Putamen (tissue), 1 donor: ENCODE data around the gene TLCD1.

ENCODE experiments used
- DNase-seq: peaks from one replicate; pipeline ENCODE4 v3.0.0-alpha.2; 2016; ENCODE audit warnings: low spot score

TLCD1 gene

DNA sequence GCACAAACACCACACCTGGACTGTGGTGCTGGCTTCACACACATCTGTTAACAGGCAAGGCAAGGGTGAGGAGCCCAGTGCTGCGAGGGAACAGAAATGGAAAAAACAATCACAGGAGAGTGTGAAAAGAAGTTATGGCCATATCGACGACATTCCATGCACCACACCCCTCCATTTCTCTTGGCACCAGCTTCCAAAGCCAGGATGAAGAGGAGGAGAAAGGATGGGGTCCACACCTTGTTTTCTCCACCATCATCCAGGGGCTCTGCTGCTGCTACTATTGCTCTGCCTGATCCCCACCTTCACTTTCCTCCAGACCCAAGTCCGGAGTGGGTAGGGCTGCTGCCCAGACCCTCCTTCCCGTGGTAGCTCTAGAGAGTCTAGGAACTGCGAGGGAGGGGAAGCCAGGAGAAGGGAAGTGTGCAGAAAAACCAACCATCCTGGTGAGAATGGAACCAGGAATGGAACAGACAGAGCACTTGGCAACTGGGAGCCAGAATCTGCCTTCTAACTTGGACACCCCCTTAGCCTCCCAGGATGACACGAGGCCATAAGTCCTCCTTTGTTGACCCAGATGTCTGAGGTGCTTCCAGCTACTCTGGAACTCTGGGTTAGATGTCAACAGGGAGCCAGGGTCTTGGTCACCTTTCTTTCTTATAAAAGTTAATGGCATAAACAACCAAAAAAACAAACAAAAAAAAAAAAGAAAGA is 13.2 kb downstream of the TLCD1 start:
- DNase-seq: no peak

DNA sequence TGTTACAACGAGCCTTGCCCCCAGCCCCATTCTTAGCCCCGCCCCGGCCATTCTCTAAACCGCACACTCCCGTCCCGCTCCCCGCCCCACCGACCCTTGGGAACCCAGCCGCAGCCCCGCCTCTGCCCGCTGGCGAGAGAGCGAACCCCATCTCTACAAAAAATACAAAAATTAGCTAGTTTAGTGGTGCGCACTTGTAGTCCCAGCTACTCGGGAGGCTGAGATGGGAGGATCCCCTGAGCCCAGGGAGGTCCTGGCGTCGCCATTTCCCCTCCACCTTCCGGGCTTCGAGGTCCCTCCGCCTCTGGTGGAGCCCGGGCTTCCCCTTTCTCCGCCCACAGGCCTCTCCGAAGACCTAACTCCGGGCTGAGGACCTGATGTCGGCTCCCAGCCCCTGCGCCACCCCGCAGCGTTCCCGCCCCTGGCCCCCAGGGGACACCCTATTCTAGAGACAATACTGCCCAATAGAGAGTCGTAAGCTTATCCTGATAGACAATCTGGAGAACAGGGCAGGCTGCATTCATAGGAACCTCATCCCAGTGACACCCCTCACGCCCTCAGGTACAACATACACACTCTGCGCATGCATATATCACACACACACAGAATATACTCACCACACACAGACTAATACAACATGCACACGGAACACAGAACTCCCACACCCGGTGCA is 13.9 kb downstream of the TLCD1 start:
- no peak for DNase-seq

DNA sequence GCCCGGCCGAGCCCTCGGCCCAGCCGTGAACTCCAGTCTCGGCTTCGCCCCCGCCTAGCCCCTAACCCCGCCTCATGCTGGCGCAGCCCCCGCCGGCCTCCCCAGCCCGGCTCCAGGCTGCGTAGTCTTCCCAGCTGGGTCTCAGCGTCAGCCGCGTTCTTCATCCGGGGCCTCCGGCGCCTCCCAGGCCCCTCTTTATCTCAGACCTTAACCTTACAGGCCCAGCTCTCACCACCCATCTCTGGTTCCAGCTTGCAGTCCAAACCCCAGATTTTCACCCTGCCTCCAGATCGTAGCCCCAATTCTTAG is 14.4 kb downstream of the TLCD1 start, which contains the start of gene PROCA1:
Gene PROCA1 (minus strand): TSS at position 166 of the 309 bp plus-strand sequence. CDS start 228 bp downstream, outside the sequence.
- no peak for DNase-seq

DNA sequence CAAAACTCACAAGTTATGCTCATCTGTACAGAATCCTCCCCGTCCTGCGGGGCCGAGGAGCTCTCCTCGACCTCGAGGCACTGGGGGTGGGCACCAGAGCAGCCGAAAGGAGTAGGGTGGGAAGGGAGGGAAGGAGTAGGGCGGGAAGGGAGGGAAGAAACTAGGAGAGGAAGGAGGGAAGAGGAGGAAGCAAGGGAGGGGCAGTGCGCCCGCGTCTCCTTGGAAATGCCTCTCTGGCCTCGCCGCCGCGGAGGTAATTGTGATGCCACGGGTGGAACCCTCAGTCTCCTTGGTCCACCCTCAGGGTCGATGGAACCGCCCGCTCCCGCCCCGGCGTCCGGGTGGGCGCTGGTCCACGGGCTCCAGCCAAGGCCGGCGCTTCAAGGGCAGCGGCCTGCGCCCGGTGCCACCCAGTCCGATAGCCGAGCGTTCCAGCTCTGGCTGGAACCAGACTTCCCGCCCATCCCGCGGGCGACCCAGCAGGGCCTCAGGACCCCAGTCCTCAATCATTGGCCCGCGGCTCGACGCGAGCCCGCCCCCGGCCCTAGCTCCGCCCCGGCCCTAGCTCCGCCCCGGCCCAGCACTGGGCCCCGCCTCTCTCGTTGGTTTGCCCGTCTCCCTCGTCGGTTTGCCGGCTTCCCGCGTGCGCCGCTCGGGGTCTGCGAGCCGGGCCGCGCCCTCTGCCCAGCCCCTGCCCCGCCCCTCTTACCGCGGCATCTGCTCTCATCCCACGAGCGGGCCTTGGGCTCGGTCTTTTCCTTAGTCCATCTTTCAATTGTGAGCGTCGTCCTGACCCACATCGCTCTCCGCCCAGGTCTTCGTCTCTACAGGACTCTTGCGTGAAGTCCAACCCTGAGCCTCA is 14.9 kb downstream of the TLCD1 start:
- peak; percentile 79 for DNase-seq

DNA sequence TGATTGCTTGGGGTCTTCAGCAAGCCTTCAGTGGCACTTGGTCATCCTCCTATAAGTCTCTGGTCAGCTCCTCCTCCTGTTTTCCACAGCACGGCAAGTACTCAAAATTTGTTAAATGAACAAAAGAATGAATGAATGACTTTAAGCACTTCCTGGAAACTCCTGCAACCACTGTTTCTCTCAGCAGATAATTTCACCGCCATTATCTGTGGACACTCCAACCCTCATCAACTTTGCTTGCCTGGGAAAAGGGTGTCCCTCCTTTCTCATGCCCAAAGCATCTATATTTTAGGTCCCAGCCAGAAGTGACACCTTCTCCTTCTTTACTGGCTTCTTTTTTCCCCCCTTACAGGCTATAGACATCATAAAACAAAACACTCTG is 18.7 kb downstream of the TLCD1 start:
- no peak for DNase-seq

DNA sequence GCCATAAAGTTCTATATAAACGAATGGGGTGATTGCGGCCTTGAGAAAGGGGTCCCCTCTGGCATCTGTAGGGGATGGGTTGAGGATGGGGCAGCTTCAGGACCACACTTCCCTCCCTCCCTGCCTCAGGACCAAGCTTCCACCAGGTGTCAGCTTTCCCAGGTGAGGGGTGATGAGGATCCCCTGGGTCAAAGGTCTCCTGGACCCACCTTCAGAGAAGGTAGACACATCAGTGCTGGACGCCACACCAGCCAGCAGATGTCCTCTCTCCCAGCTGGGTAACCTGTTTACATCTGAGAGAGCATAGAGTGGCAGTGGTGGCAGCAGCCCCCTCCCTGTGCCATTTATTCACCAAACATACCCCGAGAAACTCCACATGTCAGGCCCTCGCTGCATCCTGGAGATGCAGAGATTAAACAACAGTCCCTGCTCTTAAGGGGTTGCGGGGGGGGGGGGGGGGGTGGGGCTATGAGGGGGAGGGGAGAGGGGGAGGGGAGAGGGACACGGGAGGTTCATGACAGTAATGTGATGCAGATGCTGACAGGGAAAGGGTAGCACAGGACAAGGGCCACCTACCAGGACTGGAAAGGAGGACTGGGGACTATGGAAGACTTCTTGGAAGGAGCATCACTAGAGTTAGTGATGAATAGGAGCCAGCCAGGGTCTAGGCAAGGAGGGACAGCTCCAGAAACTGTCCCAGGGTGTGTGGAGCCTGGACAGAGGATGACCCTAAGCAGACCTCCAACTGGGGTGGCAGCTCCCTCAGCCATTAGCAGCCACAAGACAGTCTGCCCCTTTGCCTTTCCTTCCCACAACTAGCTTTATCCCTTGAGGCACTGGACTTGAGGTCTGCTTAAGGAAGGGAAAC is 19.3 kb downstream of the TLCD1 start:
- DNase-seq: no peak

DNA sequence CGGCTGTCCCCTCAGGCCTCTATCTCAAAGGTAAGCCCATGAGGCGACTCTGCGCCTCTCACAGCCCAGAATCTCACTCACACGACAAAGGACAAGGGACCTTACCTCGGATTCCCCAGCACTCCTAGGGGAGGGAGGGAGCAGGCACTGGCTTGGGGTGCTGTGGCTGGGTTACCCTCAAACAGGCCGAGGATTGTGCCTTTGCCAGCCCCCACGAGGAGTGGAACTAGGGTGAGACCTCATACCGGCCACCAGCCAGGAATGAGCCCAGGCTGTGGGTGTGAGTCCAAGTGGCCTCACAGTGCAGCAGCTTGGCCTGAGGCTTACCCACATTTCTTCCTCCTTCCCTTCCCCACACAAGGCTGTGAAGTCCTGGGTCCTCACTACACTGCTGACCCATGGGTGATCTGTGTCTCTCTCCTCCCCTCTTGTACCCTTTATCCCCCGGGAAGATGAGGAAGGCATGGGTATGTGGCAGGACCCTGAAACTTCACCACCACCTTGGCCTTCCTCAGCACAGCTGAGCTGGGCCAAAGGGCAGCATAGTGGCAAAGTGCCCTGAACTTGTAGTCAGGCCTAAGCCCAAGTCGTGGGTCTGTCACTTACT is 20.2 kb downstream of the TLCD1 start:
- DNase-seq: no peak

DNA sequence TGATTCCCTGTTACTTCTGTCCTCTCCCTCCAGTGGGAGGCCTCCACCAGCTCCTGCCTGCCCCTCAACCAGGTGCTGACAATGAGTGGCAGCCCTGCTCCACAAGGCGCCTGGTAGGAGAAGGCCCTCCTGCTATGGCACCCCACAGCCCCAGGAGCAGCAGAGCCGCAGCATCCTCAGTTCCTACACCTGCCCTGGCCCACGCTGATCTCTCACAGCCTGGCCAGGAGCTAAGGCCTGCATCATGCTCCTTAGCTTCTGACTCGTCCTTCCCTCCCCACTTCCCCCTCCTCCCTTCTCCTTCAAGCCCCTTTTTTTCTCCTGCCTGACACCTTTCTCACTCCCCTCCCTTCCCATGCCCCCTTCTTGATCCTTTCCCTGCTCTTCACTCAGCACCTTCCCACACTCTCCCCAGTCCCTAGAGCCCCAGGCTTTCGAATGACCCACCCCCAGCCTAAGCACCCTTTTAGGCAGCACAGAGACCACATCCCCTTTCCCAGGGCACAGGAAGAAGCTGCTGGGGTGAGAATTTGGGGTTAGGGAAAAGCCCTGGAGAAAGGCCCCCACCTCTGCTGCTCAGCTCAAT is 20.9 kb downstream of the TLCD1 start:
- DNase-seq: no peak

DNA sequence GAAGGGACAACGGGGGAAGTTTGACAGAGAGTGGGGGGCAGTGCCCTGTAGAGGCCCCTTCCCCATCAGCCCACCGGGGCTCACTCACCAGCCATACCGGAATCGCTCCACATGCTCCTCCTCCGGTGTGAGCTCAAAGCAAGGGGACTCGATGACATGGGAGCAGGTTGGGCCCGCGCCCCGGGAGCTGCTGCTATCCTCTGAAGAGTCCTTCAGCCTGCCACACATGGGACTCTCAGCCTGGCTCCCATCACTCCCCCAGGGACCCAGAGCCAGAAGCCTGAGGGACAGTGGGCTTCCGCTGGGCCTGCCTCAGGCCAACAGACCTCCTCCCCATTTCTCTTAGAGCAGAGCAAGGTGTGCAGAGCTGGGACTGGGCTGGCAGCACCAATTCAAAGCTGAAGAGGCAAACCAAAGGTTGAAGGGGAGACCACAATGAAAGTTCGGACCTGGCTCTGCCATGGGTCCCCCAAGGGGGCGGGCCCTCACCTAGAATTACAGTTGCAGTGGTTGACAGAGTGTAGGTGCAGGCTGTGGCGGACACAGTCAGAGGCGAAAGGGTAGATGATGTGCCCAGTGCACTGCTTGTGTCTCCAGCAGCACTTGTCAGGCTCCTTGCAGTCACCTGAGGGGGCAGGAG is 21.7 kb downstream of the TLCD1 start:
- DNase-seq: no peak

DNA sequence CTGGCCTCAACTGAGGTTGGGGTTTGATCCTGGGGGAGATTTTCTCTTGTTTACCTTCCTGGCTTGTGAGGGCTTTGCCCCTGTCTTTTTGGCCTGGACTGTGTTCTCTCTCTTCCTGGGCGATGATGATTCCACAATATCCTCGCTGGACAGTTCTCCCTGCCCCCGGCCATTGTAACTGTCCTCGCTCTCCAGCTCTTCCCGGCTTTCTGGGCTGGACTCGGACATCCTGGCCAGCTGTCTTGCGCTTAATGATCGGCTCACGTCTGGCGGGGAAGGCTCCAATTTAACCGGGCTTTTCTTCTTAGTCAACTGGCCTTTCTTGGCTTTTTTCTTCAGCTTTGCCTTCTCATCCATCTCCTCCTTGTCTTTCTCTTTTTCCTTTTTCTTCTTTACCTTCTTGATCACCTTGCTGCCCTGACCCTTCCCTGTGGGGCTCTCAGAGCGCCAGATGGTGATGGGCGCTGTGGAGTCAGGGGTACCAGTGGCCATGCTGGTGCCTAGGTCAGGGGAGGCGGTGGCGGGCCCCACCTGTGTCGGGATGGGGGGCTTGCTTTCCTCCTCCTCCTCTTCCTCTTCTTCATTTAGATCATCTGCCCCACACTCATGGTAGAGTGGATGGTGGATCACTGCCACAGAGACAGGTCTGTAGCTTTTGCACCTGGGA is 22.3 kb downstream of the TLCD1 start:
- DNase-seq: no peak

DNA sequence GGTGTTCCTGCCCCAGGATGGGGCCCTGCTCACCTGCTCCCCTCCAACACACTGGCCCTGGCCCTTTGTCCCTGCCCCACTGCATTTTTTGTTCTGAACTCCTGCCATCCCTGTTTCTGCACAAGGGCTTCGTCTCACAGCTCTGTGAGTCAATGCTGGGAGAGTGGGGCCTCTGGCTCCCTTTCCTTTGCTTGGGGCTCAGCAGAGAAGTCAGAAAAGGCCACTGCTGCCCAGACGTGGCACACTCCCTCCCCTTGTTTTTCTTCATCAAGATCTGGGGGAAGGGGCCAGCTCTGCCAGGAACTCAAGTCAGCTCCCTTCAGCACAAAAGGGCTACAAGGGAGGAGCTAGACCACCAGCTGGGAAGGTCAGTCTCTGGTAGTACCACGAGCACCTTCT is 23.3 kb downstream of the TLCD1 start:
- no peak for DNase-seq

DNA sequence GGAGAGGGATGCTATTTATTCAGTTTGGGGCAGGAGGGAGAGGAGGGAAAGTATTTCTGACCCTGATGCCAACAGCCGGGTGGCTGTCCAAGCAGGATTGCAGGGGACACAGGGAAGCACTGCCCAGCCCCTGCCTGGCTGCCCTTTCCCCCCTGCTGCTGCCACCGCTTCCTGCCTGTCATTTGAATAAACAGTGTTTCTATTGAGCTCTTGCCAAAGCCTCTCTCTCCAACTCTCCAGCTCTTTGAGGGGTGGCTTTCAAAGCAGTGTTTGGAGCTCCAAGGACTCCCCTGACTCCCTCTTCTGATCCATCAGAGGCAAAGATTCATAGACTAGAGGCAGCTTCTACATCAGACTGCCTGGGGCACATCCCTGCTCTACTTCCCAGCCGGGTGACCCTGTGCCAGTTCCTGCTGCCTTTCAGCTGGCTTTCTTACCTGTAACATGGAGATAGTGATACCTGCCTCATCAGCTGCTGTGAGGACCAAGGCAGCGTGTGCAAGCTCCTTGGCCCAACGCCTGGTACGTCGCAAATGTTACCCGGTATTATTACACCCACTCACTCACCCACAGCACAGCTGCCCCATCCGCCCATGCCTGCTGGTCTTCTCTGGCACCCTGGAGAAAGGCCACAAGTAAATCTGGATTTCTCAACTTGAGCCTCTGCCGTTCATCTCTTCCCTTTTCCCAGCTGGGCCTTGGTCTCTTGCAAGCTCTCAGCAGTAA is 23.8 kb downstream of the TLCD1 start:
- DNase-seq: peak; percentile 73

DNA sequence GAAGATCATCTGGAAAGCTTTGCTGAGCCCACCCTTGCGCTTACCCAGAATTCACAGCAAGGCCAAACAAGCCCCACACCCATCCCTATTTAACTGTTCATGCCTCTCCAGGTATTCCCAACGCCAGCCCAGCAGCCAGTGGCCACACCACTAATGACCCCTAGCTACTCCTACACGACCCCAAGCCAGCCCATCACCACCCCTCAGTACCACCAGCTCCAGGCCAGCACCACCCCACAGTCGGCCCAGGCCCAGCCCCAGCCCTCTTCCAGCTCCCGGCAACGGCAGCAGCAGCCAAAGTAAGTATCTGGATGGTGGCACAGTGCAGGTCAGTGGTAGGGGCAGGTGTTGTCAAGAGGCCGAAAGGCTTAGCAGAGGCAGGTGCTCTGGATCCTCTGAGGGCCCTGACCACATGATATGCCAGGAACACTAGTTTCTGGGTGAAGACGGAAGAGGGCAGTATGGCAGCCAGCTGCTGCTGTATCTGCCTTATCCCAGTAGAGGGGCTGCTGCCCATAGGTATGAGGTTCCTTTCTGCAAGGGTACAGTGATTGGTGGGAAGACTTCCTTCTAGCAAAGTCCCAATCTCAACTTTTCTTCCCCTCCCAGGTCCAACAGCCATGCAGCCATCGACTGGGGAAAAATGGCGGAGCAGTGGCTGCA is 25.1 kb downstream of the TLCD1 start:
- no peak for DNase-seq

DNA sequence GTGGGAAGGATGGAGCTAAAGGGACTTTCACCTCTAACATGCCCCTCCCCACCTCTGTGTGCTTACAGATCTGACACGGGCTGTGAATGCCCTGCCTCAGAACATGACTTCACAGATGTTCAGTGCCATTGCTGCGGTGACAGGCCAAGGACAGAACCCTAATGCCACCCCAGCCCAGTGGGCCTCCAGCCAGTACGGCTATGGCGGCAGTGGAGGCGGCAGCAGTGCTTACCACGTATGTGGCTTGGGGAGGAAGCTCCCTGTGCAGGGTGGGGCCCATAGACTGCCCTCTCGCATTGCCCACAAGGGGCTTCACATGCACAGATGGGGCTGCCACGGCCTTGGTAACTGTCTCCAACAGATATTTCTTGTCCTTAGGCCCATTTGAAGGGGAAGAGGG is 25.8 kb downstream of the TLCD1 start:
- DNase-seq: no peak

DNA sequence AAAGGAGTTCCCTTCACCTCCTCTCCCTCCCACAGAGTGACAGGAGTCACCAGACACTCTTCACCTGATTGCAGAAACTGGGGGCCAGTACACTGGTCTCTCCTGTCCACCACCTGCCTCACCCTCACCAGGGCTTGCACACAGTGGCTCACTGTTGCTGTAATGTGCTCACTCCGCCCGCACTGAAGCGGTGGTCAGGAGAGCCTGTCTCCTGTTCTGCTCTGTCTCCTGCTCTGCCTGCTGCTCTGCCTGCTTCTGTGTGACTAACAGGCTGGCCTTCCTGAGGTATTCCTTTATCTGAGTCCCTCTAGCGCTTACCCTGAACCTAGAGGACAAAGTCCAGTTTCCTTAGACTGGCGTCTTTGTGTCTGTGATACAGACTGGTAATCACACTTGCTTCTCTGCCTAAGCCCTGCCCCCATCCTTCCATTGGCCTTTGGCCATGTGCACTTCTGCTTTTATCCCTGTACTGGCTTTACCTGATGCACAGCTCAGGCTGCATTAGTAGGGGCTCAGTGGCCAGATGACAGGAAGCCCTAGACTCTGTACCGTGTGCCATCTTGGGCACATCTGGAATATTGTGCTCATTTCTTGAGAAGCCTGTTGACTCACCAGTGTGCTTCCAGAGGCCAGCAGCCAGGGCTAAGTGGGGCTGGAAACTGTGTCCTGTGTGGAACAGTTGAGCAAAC is 27.6 kb downstream of the TLCD1 start:
- no peak for DNase-seq

DNA sequence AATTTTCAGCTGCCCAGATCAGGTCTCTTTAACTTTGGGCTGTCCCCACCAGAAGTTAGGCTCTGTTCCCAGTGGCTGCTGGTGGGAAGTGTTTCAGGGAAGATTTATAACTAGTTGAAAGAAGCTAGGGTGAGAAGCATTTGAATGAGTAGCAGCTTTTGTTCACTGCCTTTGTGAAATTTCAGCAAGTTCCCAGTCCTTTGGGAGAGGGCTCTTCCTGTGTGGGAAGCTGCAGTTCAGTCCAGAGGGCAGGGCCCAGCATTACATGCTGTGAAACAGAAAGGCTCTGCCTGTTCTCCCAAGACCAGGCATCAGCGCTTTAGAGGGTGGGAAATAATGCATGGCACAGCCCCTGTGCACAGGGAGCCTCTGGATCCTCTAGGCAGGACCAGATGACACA is 32.2 kb downstream of the TLCD1 start:
- no peak for DNase-seq

DNA sequence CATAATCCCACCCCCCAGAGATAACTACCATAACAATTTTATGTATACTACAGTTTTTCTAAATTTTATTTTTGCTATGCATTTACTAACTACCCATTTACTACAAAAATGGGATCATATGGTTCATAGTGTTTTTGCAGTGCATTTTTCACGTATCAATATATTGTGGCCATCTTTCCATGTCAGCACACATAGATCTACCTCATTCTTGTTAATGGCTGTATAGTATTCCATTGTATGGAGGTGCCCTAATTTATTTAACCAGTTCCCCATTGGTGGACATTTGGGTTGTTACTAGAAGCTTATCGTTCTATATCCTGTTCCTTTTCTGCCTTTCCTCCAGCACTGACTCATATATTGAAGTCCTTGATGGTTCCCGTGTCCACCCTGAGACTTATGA is 37.0 kb downstream of the TLCD1 start:
- DNase-seq: no peak

DNA sequence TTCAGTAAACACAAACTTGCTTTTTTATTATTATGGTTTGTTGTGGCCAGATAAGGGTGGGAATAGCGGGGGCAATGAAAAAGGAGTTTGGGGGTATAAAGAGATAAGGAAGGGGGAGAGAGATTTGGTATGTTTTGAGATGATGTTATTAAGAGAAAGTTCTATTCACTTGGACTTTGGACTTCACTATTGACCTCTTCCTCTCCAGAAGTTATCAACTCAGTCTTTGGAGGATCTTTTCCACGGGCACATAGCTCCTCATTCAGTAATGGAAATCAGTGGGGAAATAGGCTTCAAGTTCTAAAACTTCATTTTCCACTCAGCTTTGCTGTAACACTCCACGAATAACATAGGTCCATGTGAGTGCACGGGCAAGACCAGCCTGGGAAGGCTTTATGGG is 37.6 kb downstream of the TLCD1 start:
- DNase-seq: no peak
